HG03108 (cell line): ENCODE results near the gene MTARC1.

Source experiments
- ATAC-seq: cut with Tn5 transposase; IDR thresholded peaks from one replicate; pipeline ENCODE4 v1.9.1; 2021; ENCODE audit warnings: moderate library complexity; ENCODE audit not compliant: unreplicated experiment

MTARC1 gene

GRCh38 chr1:220803401-220804201, 16.9 kb downstream of the MTARC1 start:
- ATAC-seq, result no peak

GRCh38 chr1:220804202-220804586, 17.5 kb downstream of the MTARC1 start:
- no peak for ATAC-seq

GRCh38 chr1:220806408-220806807, 19.7 kb downstream of the MTARC1 start:
- no peak for ATAC-seq

GRCh38 chr1:220807726-220808125, 21.0 kb downstream of the MTARC1 start:
- ATAC-seq, result no peak

- ATAC-seq, result no peak
These were observed 21.9 kb downstream of the MTARC1 start for GRCh38 chr1:220808345-220809186.

- ATAC-seq, result no peak
These were observed 22.5 kb downstream of the MTARC1 start for GRCh38 chr1:220809187-220809550.

GRCh38 chr1:220809704-220810103, 23.0 kb downstream of the MTARC1 start:
- ATAC-seq, result no peak

- peak; percentile 94 for ATAC-seq
These were observed 23.5 kb downstream of the MTARC1 start for GRCh38 chr1:220810179-220810653.

- no peak for ATAC-seq
These were observed 24.2 kb downstream of the MTARC1 start for GRCh38 chr1:220810963-220811362.

GRCh38 chr1:220811695-220812094, 25.0 kb downstream of the MTARC1 start:
- no peak for ATAC-seq

- ATAC-seq, result no peak
These were observed 25.6 kb downstream of the MTARC1 start for GRCh38 chr1:220812308-220812707.

- ATAC-seq, result no peak
These were observed 26.3 kb downstream of the MTARC1 start for GRCh38 chr1:220813013-220813412.

- no peak for ATAC-seq
These were observed 28.7 kb downstream of the MTARC1 start for GRCh38 chr1:220815409-220815808.

GRCh38 chr1:220817907-220818306, 31.2 kb downstream of the MTARC1 start:
- ATAC-seq, result no peak

- no peak for ATAC-seq
These were observed 31.9 kb downstream of the MTARC1 start for GRCh38 chr1:220818421-220819173.

- no peak for ATAC-seq
These were observed 32.8 kb downstream of the MTARC1 start for GRCh38 chr1:220819467-220820026.

GRCh38 chr1:220824031-220824989, 37.6 kb downstream of the MTARC1 start:
- ATAC-seq, result no peak

- no peak for ATAC-seq
These were observed 39.3 kb downstream of the MTARC1 start for GRCh38 chr1:220825819-220826551.

GRCh38 chr1:220826729-220827128, 40.0 kb downstream of the MTARC1 start:
- no peak for ATAC-seq
